HCT116 (cell line): Measurements from ENCODE around the gene HEBP1. TPM values are rescaled to one million over a fixed set of nuclear protein-coding genes. Genes with fewer than 3 reads are reported as not detected.
A peak's percentile ranks its signal among the peaks of the same experiment; 100 is the strongest.

Experiments used
- ATAC-seq: fragments of 200-7000 bp; cut with Tn5 transposase; 2 replicates; pipeline ENCODE4 v1.9.1; 2020; ENCODE audit warnings: mild to moderate bottlenecking, moderate library complexity
- Bru-seq: library from RNA; stranded (reverse); fragments of 400-500 nt; gene quantifications from one replicate; lab custom pipeline; 2021; lab: Mats Ljungman, UMichigan
- BruChase-seq, 2 experiments: library from RNA; stranded (reverse); fragments of 400-500 nt; gene quantifications; one replicate each; lab custom pipeline; 2021; lab: Mats Ljungman, UMichigan
- BruUV-seq: library from RNA; stranded (reverse); fragments of 400-500 nt; replicated peaks from 2 replicates; lab custom pipeline; 2021; lab: Mats Ljungman, UMichigan
- CTCF ChIA-PET: fragments of 300-600 bp; sonication (Branson Sonifier 250); formaldehyde crosslinking; loops from one replicate; lab custom pipeline; 2021; ENCODE audit warnings: antibody characterized with exemption; lab: Charles Lee
- POLR2A ChIA-PET: fragments of 300-600, 350-600 bp; sonication (Branson Sonifier 250); formaldehyde crosslinking; loops from one replicate; lab custom pipeline; 2021; ENCODE audit warnings: antibody characterized with exemption; lab: Charles Lee
- RAD21 ChIA-PET, 2 experiments: fragments of 300-600 bp; sonication (Branson Sonifier 250); formaldehyde crosslinking; loops; one replicate each; lab custom pipeline; 2023; ENCODE audit warnings: low total read pairs in 2 of 2; ENCODE audit not compliant: uncharacterized antibody in 2 of 2, unreplicated experiment in 2 of 2, low non-redundant PET in 1 of 2; lab: Charles Lee
- DNase-seq: peaks from one replicate; pipeline ENCODE4 v3.0.0-alpha.2; 2010; ENCODE audit warnings: low read depth, low spot score
- H2AFZ ChIP-seq: fragments of 200-600 bp; shearing (Covaris generic), sonication (generic); 2 replicates; pipeline ENCODE4 v1.6.1; 2017; ENCODE audit warnings: low read depth, mixed run types, mixed read lengths, antibody characterized with exemption, low read length; ENCODE audit not compliant: poor library complexity, severe bottlenecking
- H3K27ac ChIP-seq: 2 replicates; pipeline ENCODE4 v1.5.1; 2012; ENCODE audit warnings: low read depth, low read length
- H3K27me3 ChIP-seq: fragments of 200-600 bp; sonication (generic); 2 replicates; pipeline ENCODE4 v1.6.1; 2016; ENCODE audit warnings: mixed run types, low read length, mixed read lengths; ENCODE audit not compliant: insufficient read depth
- H3K36me3 ChIP-seq, 2 experiments: fragments of 200-500 bp in 1 of 2; fragments of 200-600 bp in 1 of 2; sonication (Bioruptor generic) in 1 of 2; sonication (generic) in 1 of 2; 2 replicates each; pipeline versions ENCODE4 v1.5.1 to v1.6.1; 2014 to 2016; ENCODE audit warnings: low read length in 2 of 2, inconsistent platforms in 1 of 2, mixed read lengths in 1 of 2, mixed run types in 1 of 2; ENCODE audit not compliant: insufficient read depth in 2 of 2, control insufficient read depth in 1 of 2
- H3K4me1 ChIP-seq, 2 experiments: fragments of 200-600 bp in 1 of 2; sonication (generic) in 1 of 2; 2 replicates each; pipeline versions ENCODE4 v1.5.1 to v1.6.1; 2012 to 2017; ENCODE audit warnings: low read length in 2 of 2, inconsistent platforms in 1 of 2, mild to moderate bottlenecking in 1 of 2, mixed read lengths in 1 of 2, mixed run types in 1 of 2, moderate library complexity in 1 of 2; ENCODE audit not compliant: insufficient read depth in 2 of 2, control insufficient read depth in 1 of 2
- H3K4me2 ChIP-seq: fragments of 200-600 bp; sonication (generic); 2 replicates; pipeline ENCODE4 v1.6.1; 2017; ENCODE audit warnings: mixed run types, low read length, mixed read lengths
- H3K4me3 ChIP-seq, 2 experiments: fragments of 200-600 bp in 1 of 2; sonication (generic) in 1 of 2; replicated peaks in 1 of 2; 2 replicates each; pipeline ENCODE4 v1.5.1; 2011 to 2016; ENCODE audit warnings: low read length in 2 of 2, control low read depth in 1 of 2, low read depth in 1 of 2, mild to moderate bottlenecking in 1 of 2, mixed read lengths in 1 of 2, mixed run types in 1 of 2
- H3K79me2 ChIP-seq: fragments of 200-600 bp; sonication (generic); 2 replicates; pipeline ENCODE4 v1.6.1; 2017; ENCODE audit warnings: mild to moderate bottlenecking, mixed run types, low read length, moderate library complexity, mixed read lengths; ENCODE audit not compliant: insufficient read depth
- H3K9ac ChIP-seq: fragments of 200-600 bp; sonication (generic); 2 replicates; pipeline ENCODE4 v1.6.1; 2016; ENCODE audit warnings: low read length, mixed read lengths
- H3K9me2 ChIP-seq: fragments of 200-600 bp; sonication (generic), shearing (Covaris generic); 2 replicates; pipeline ENCODE4 v1.6.1; 2017; ENCODE audit warnings: mixed run types, mild to moderate bottlenecking, moderate library complexity; ENCODE audit not compliant: insufficient read depth
- H3K9me3 ChIP-seq, 2 experiments: fragments of 200-500 bp in 1 of 2; fragments of 200-600 bp in 1 of 2; sonication (Bioruptor generic) in 1 of 2; sonication (generic) in 1 of 2; 2 replicates each; pipeline ENCODE4 v1.6.1; 2014 to 2017; ENCODE audit warnings: low read length in 2 of 2, mixed read lengths in 2 of 2, inconsistent platforms in 1 of 2, low read depth in 1 of 2, mild to moderate bottlenecking in 1 of 2, mixed run types in 1 of 2, moderate library complexity in 1 of 2; ENCODE audit not compliant: control insufficient read depth in 1 of 2, insufficient read depth in 1 of 2
- H4K20me1 ChIP-seq: fragments of 200-600 bp; sonication (generic), shearing (Covaris generic); 2 replicates; pipeline ENCODE4 v1.6.1; 2017; ENCODE audit warnings: mixed run types, mild to moderate bottlenecking, moderate library complexity; ENCODE audit not compliant: insufficient read depth
- ATF3 ChIP-seq: IDR thresholded peaks from 2 replicates; pipeline ENCODE4 v1.6.1; 2012
- CEBPB ChIP-seq: IDR thresholded peaks from 2 replicates; pipeline ENCODE4 v1.6.1; 2012; ENCODE audit warnings: low read depth
- EGR1 ChIP-seq: IDR thresholded peaks from 2 replicates; pipeline ENCODE4 v1.6.1; 2012; ENCODE audit warnings: low read depth
- ELF1 ChIP-seq: IDR thresholded peaks from 2 replicates; pipeline ENCODE4 v1.6.1; 2012; ENCODE audit warnings: low read depth, borderline replicate concordance
- EZH2 ChIP-seq: fragments of 200-600 bp; sonication (generic); IDR thresholded peaks from 2 replicates; pipeline ENCODE4 v1.6.1; 2017; ENCODE audit warnings: antibody characterized with exemption, mixed run types
- EZH2phosphoT487 ChIP-seq: fragments of 200-600 bp; IDR thresholded peaks from 2 replicates; pipeline ENCODE4 v1.6.1; 2018; ENCODE audit warnings: antibody characterized with exemption, borderline replicate concordance
- FOSL1 ChIP-seq: IDR thresholded peaks from 2 replicates; pipeline ENCODE4 v1.6.1; 2012; ENCODE audit warnings: low read depth
- JUND ChIP-seq: IDR thresholded peaks from 2 replicates; pipeline ENCODE4 v1.6.1; 2012
- POLR2A ChIP-seq: IDR thresholded peaks from 2 replicates; pipeline ENCODE4 v1.7.0; 2011; ENCODE audit warnings: borderline replicate concordance; ENCODE audit not compliant: insufficient read depth, insufficient read length; ENCODE audit errors: extremely low read depth
- POLR2AphosphoS5 ChIP-seq: IDR thresholded peaks from 2 replicates; pipeline ENCODE4 v1.6.1; 2011; ENCODE audit warnings: mild to moderate bottlenecking, low read depth, low read length, moderate library complexity
- RAD21 ChIP-seq: IDR thresholded peaks from 2 replicates; pipeline ENCODE4 v1.6.1; 2012; ENCODE audit warnings: low read depth, mild to moderate bottlenecking
- SIN3A ChIP-seq: IDR thresholded peaks from 2 replicates; pipeline ENCODE4 v1.6.1; 2012; ENCODE audit warnings: low read depth
- SP1 ChIP-seq: IDR thresholded peaks from 2 replicates; pipeline ENCODE4 v1.6.1; 2012; ENCODE audit warnings: low read depth
- TCF7L2 ChIP-seq: IDR thresholded peaks from 2 replicates; pipeline ENCODE4 v1.7.0; 2011; ENCODE audit warnings: borderline replicate concordance, inconsistent platforms; ENCODE audit not compliant: insufficient read depth, insufficient read length; ENCODE audit errors: extremely low read depth
- YY1 ChIP-seq: IDR thresholded peaks from 2 replicates; pipeline ENCODE4 v1.6.1; 2011; ENCODE audit warnings: low read length, low read depth, moderate library complexity, mild to moderate bottlenecking; ENCODE audit not compliant: insufficient replicate concordance; ENCODE audit errors: extremely low read depth
- ZFX ChIP-seq: fragments of 450-650 bp; IDR thresholded peaks from 2 replicates; pipeline ENCODE4 v1.6.1; 2017
- ZNF274 ChIP-seq: fragments of 200-500 bp; sonication (Bioruptor generic); IDR thresholded peaks from 2 replicates; pipeline ENCODE4 v1.6.1; 2014; ENCODE audit warnings: mild to moderate bottlenecking, low read depth, low read length, inconsistent platforms
- intact Hi-C: fragments of 100-400 bp; cut with micrococcal nuclease; formaldehyde crosslinking; loops from 2 replicates; pipeline ENCODE4 v1.10.0; 2022
- long read RNA-seq: library from polyadenylated mRNA; unstranded; transcript quantifications from one replicate; pipeline ENCODE4 v2.0.0, GENCODE V29; 2021; ENCODE audit not compliant: unreplicated experiment
- polyA plus RNA-seq: library from polyadenylated mRNA; unstranded; fragments of >200 nt; gene quantifications from 2 replicates; pipeline ENCODE4 v1.2.1, GENCODE V29; 2012; ENCODE audit warnings: missing spikeins
- total RNA-seq: library from RNA; stranded (reverse); gene quantifications from one replicate; pipeline ENCODE4 v1.2.1, GENCODE V29; 2021; ENCODE audit not compliant: unreplicated experiment
- TF ChIP-seq, protein P1 (sequence below): IDR thresholded peaks from 2 replicates; pipeline ENCODE4 v1.6.1; 2011; ENCODE audit warnings: mild to moderate bottlenecking, low read length, moderate library complexity; ENCODE audit not compliant: insufficient replicate concordance; ENCODE audit errors: extremely low read depth
- TF ChIP-seq, protein P2 (sequence below): IDR thresholded peaks from 2 replicates; pipeline ENCODE4 v1.6.1; 2012; ENCODE audit warnings: low read depth

The HEBP1 gene
- total RNA-seq (41.0 TPM), Bru-seq, nascent RNA (percentile 72 among the genes with signal in this experiment), BruChase-seq, experiment 1, labeled RNA remaining after a 6-hour chase (percentile 61 among the genes with signal in this experiment), BruChase-seq, experiment 2, labeled RNA remaining after a 2-hour chase (percentile 55 among the genes with signal in this experiment)
- polyA plus RNA-seq, result 57.2 and 57.3 TPM in 2 replicates
- long read RNA-seq, transcript HEBP1-201 (4 exons, 1,173 nt), result major isoform, 50 of 56 reads
- long read RNA-seq, partial matches to known transcripts, result 3 of 56 reads
- long read RNA-seq, other reads (novel, unspliced or antisense), result 2 of 56 reads

GRCh38 chr12:12999959-13000615 is at the start of gene HEBP1:
HEBP1 (minus strand) TSS chr12:13000265; CDS start chr12:13000114, 151 bp downstream.
- Histone ChIP-seq H3K27me3 (no peaks in the 10 kb centered on the region), H3K27ac (peak within 1 kb of the TSS; percentile 55), H3K9ac (peak within 1 kb of the TSS; percentile 77), H2AFZ (peak within 1 kb of the TSS; percentile 59), H3K4me3 (peak within 1 kb of the TSS; percentile 72 to 90), H4K20me1 (no peaks in the 10 kb centered on the region), H3K79me2 (peaks cover 25% of the 10 kb centered on the region), H3K9me3 (no peaks in the 10 kb centered on the region), H3K4me1 (peaks cover 3 to 18% of the 10 kb centered on the region in 2 experiments; a peak in 3 of 4 replicates), H3K9me2 (no peaks in the 10 kb centered on the region), H3K4me2 (peak within 1 kb of the TSS; percentile 88), H3K36me3 (0 out of 4 replicates have a peak, but pooled peaks cover 0 to 2% of the 10 kb centered on the region in 2 experiments)
- ATAC-seq, result peak; percentile 83
- no TSS peak for BruUV-seq
- ChIA-PET RAD21 (no interaction called here), POLR2A (no interaction called here), CTCF (no interaction called here)
- DNase-seq, result peak; percentile 69
- intact Hi-C loops, result loop anchor here (5.0 kb wide), 2 partner anchors 97 to 207 kb away; no protein-coding TSS in a partner anchor
- TF ChIP-seq, protein P1, sequence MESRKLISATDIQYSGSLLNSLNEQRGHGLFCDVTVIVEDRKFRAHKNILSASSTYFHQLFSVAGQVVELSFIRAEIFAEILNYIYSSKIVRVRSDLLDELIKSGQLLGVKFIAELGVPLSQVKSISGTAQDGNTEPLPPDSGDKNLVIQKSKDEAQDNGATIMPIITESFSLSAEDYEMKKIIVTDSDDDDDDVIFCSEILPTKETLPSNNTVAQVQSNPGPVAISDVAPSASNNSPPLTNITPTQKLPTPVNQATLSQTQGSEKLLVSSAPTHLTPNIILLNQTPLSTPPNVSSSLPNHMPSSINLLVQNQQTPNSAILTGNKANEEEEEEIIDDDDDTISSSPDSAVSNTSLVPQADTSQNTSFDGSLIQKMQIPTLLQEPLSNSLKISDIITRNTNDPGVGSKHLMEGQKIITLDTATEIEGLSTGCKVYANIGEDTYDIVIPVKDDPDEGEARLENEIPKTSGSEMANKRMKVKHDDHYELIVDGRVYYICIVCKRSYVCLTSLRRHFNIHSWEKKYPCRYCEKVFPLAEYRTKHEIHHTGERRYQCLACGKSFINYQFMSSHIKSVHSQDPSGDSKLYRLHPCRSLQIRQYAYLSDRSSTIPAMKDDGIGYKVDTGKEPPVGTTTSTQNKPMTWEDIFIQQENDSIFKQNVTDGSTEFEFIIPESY, result no peak
- TF ChIP-seq ATF3, result no peak
- TF ChIP-seq CEBPB, result no peak
- no peak for TF ChIP-seq FOSL1
- TF ChIP-seq ZNF274, result no peak
- TF ChIP-seq ELF1, result no peak
- 0 out of 2 replicates have a peak, but pooled peaks have one; percentile 55 for TF ChIP-seq SIN3A
- TF ChIP-seq POLR2AphosphoS5, result peak; percentile 93
- no peak for TF ChIP-seq EZH2phosphoT487
- TF ChIP-seq, protein P2, sequence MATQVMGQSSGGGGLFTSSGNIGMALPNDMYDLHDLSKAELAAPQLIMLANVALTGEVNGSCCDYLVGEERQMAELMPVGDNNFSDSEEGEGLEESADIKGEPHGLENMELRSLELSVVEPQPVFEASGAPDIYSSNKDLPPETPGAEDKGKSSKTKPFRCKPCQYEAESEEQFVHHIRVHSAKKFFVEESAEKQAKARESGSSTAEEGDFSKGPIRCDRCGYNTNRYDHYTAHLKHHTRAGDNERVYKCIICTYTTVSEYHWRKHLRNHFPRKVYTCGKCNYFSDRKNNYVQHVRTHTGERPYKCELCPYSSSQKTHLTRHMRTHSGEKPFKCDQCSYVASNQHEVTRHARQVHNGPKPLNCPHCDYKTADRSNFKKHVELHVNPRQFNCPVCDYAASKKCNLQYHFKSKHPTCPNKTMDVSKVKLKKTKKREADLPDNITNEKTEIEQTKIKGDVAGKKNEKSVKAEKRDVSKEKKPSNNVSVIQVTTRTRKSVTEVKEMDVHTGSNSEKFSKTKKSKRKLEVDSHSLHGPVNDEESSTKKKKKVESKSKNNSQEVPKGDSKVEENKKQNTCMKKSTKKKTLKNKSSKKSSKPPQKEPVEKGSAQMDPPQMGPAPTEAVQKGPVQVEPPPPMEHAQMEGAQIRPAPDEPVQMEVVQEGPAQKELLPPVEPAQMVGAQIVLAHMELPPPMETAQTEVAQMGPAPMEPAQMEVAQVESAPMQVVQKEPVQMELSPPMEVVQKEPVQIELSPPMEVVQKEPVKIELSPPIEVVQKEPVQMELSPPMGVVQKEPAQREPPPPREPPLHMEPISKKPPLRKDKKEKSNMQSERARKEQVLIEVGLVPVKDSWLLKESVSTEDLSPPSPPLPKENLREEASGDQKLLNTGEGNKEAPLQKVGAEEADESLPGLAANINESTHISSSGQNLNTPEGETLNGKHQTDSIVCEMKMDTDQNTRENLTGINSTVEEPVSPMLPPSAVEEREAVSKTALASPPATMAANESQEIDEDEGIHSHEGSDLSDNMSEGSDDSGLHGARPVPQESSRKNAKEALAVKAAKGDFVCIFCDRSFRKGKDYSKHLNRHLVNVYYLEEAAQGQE, result no peak
- TF ChIP-seq YY1, result no peak
- no peak for TF ChIP-seq JUND
- no peak for TF ChIP-seq EGR1
- TF ChIP-seq SP1, result peak; percentile 68
- TF ChIP-seq TCF7L2, result no peak
- no peak for TF ChIP-seq RAD21
- peak; percentile 59 for TF ChIP-seq ZFX
- no peak for TF ChIP-seq POLR2A
- TF ChIP-seq EZH2, result no peak
